ENCODE results near the gene GJA1. TPM values are rescaled to one million over a fixed set of nuclear protein-coding genes. Genes with fewer than 3 reads are reported as not detected.
"Not testable (repeated sequence)": the region's sequence is repeated elsewhere in the genome, so short reads cannot be mapped to it uniquely, and the experiment has no call there.

GJA1 gene
- total RNA-seq (2021) (0.20 TPM in 1 of 2 replicates, not detected in the other), Bru-seq, nascent RNA (percentile 5 among the genes with signal in this experiment), BruChase-seq, experiment 1, labeled RNA remaining after a 2-hour chase (percentile 5 among the genes with signal in this experiment), BruChase-seq, experiment 2, labeled RNA remaining after a 6-hour chase (not detected)
- long read RNA-seq, result 0 reads

DNA sequence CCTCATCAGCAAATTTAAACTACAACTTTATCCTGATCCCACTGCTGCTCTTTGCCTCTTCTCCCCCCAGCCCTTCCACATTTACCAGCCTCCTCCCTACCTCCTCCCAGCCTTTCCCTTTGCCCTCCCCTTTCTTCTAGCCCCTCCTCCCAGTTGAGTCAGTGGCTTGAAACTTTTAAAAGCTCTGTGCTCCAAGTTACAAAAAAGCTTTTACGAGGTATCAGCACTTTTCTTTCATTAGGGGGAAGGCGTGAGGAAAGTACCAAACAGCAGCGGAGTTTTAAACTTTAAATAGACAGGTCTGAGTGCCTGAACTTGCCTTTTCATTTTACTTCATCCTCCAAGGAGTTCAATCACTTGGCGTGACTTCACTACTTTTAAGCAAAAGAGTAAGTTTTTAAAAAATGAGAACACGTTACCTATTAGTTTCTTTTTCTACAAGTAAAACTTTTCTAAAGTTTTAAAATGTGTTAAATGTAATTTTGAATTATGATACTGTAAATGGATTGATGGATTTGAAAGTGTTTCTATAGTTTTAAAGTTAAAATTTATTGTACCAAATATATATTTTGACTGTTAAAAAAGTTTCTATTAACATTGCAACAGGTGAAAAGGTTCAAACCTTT is at the start of gene GJA1:
Gene GJA1, plus strand, starts transcription at position 203 of the 626 bp plus-strand sequence. CDS start 11,202 bp downstream, outside the sequence.
- POLR2A ChIA-PET (ENCODE audit: unreplicated experiment), result no interaction called here

DNA sequence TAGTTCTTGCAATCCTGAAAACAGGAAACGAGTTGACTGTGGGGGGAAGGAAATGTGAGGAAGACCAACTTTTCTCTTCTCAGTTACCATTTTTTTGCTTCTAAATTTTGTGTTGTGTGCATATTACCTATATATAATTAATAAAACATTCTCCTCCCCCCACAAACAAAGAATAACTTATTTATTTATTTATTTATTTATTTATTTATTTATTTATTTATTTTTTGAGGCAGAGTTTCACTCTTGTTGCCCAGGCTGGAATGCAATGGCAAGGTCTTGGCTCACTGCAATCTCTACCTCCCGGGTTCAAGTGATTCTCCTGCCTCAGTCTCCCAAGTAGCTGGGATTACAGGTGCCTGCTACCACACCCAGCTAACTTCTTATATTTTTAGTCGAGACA is 48.9 kb upstream of the GJA1 start:
- intact Hi-C loops (cut with micrococcal nuclease; ENCODE audit: unreplicated experiment); H3F3A ChIP-seq (ENCODE audit: insufficient read depth, low read depth); H2AFZ ChIP-seq; H3K27me3 ChIP-seq (ENCODE audit: insufficient read depth, low read depth); POLR2A ChIA-PET (ENCODE audit: unreplicated experiment); H3K9me2 ChIP-seq (ENCODE audit: insufficient read depth); H4K20me1 ChIP-seq (ENCODE audit: insufficient read depth); CTCF ChIA-PET; DNase-seq; H3K4me2 ChIP-seq; H3K79me2 ChIP-seq (ENCODE audit: low read depth); H3K9me3 ChIP-seq (ENCODE audit: insufficient read depth, low read depth); H3K27ac ChIP-seq; H3K4me1 ChIP-seq (replicated peaks; ENCODE audit: insufficient read depth); BruUV-seq (replicated peaks); H3K4me3 ChIP-seq; H3K36me3 ChIP-seq (ENCODE audit: low read depth): not testable (repeated sequence)

More for the DNA sequence above, at the start of gene GJA1:
- Histone ChIP-seq H4K20me1 (ENCODE audit: insufficient read depth) (no peaks in the 10 kb centered on the region), H3K27me3 (ENCODE audit: insufficient read depth, low read depth) (no peaks in the 10 kb centered on the region), H3K9me2 (ENCODE audit: insufficient read depth) (no peaks in the 10 kb centered on the region), H2AFZ (peak within 1 kb of the TSS; percentile 85), H3K27ac (no peak within 1 kb of the TSS), H3K4me3 (peak within 1 kb of the TSS; percentile 60), H3K4me2 (peak within 1 kb of the TSS; percentile 95), H3K4me1 (replicated peaks; ENCODE audit: insufficient read depth) (no peaks in the 10 kb centered on the region; the same call in 1 of the 2 replicates), H3K9me3 (ENCODE audit: insufficient read depth, low read depth) (no peaks in the 10 kb centered on the region), H3K79me2 (ENCODE audit: low read depth) (no peaks in the 10 kb centered on the region), H3K36me3 (ENCODE audit: low read depth) (no peaks in the 10 kb centered on the region), H3F3A (ENCODE audit: insufficient read depth, low read depth) (no peaks in the 10 kb centered on the region)
- CTCF ChIA-PET, result interaction anchor here (0.8 kb wide), 1 partner anchor 319 kb away, joined by 8 read pairs; no protein-coding TSS in a partner anchor
- TF ChIP-seq CTCF (conservative IDR thresholded peaks at IDR 0.05) (no peak), EZH2 (IDR thresholded peaks at IDR 0.05; ENCODE audit: low read depth) (no peak)
- no TSS peak for BruUV-seq (replicated peaks)
- intact Hi-C loops (cut with micrococcal nuclease; ENCODE audit: unreplicated experiment), result no loop called here
- no peak for DNase-seq

- Histone ChIP-seq H3K4me3 (no peak overlapping the region), H3F3A (ENCODE audit: insufficient read depth, low read depth) (no peaks in the 10 kb centered on the region), H3K4me2 (no peak overlapping the region), H4K20me1 (ENCODE audit: insufficient read depth) (no peaks in the 10 kb centered on the region), H3K79me2 (ENCODE audit: low read depth) (no peaks in the 10 kb centered on the region), H3K4me1 (replicated peaks; ENCODE audit: insufficient read depth) (no peaks in the 10 kb centered on the region), H2AFZ (no peak overlapping the region), H3K36me3 (ENCODE audit: low read depth) (no peaks in the 10 kb centered on the region), H3K9me2 (ENCODE audit: insufficient read depth) (no peaks in the 10 kb centered on the region; the same call in 1 of the 2 replicates), H3K9me3 (ENCODE audit: insufficient read depth, low read depth) (no peaks in the 10 kb centered on the region), H3K27me3 (ENCODE audit: insufficient read depth, low read depth) (no peaks in the 10 kb centered on the region), H3K27ac (no peak overlapping the region)
- POLR2A ChIA-PET (ENCODE audit: unreplicated experiment), result no interaction called here
- TF ChIP-seq CTCF (conservative IDR thresholded peaks at IDR 0.05), result no peak
- no peak for TF ChIP-seq EZH2 (IDR thresholded peaks at IDR 0.05; ENCODE audit: low read depth)
- no peak for DNase-seq
- CTCF ChIA-PET, result no interaction called here
- intact Hi-C loops (cut with micrococcal nuclease; ENCODE audit: unreplicated experiment), result no loop called here
- BruUV-seq (replicated peaks), result no TSS peak
Observed at GRCh38 chr6:121389419-121389818, 46.0 kb upstream of the GJA1 start.
